Measurements from ENCODE around the gene CBFB. TPM values are rescaled to one million over a fixed set of nuclear protein-coding genes. Genes with fewer than 3 reads are reported as not detected.
A peak's percentile ranks its signal among the peaks of the same experiment; 100 is the strongest.

CBFB gene
- total and polyA plus RNA-seq, 2 of the 13 experiments (the other 11 are each of a cell fraction or from before 2014, with no cell fraction given): 22.1 to 70.8 TPM

- peak; percentile 74; the same call in 1 of the 2 replicates for TF ChIP-seq ZBTB10 (CRISPR knock-in tag; IDR thresholded peaks at IDR 0.05; ENCODE audit: borderline replicate concordance)
- TF ChIP-seq ZNF597 (CRISPR knock-in tag; IDR thresholded peaks at IDR 0.05): no peak
- TF ChIP-seq ATAD3A (CRISPR knock-in tag; IDR thresholded peaks at IDR 0.05): no peak
- TF ChIP-seq, protein P1, sequence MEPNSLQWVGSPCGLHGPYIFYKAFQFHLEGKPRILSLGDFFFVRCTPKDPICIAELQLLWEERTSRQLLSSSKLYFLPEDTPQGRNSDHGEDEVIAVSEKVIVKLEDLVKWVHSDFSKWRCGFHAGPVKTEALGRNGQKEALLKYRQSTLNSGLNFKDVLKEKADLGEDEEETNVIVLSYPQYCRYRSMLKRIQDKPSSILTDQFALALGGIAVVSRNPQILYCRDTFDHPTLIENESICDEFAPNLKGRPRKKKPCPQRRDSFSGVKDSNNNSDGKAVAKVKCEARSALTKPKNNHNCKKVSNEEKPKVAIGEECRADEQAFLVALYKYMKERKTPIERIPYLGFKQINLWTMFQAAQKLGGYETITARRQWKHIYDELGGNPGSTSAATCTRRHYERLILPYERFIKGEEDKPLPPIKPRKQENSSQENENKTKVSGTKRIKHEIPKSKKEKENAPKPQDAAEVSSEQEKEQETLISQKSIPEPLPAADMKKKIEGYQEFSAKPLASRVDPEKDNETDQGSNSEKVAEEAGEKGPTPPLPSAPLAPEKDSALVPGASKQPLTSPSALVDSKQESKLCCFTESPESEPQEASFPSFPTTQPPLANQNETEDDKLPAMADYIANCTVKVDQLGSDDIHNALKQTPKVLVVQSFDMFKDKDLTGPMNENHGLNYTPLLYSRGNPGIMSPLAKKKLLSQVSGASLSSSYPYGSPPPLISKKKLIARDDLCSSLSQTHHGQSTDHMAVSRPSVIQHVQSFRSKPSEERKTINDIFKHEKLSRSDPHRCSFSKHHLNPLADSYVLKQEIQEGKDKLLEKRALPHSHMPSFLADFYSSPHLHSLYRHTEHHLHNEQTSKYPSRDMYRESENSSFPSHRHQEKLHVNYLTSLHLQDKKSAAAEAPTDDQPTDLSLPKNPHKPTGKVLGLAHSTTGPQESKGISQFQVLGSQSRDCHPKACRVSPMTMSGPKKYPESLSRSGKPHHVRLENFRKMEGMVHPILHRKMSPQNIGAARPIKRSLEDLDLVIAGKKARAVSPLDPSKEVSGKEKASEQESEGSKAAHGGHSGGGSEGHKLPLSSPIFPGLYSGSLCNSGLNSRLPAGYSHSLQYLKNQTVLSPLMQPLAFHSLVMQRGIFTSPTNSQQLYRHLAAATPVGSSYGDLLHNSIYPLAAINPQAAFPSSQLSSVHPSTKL (CRISPR knock-in tag; IDR thresholded peaks at IDR 0.05): peak; percentile 61
- no peak for TF ChIP-seq ZNF816 (CRISPR knock-in tag; IDR thresholded peaks at IDR 0.05; ENCODE audit: borderline replicate concordance)
- TF ChIP-seq HMG20A (CRISPR knock-in tag; IDR thresholded peaks at IDR 0.05; ENCODE audit: borderline replicate concordance): 0 out of 2 replicates have a peak, but pooled peaks have one; percentile 47
- TF ChIP-seq SMAD9 (CRISPR knock-in tag; IDR thresholded peaks at IDR 0.05): no peak
- 0 out of 2 replicates have a peak, but pooled peaks have one; percentile 21 for TF ChIP-seq HOXA3 (CRISPR knock-in tag; IDR thresholded peaks at IDR 0.05)
- 0 out of 2 replicates have a peak, but pooled peaks have one; percentile 14 for TF ChIP-seq RXRB (CRISPR knock-in tag; IDR thresholded peaks at IDR 0.05; ENCODE audit: borderline replicate concordance)
- peak; percentile 34; the same call in 1 of the 2 replicates for TF ChIP-seq SALL1 (CRISPR knock-in tag; IDR thresholded peaks at IDR 0.05)
- TF ChIP-seq KDM1A (CRISPR knock-in tag; IDR thresholded peaks at IDR 0.05): 0 out of 2 replicates have a peak, but pooled peaks have one; percentile 28
- 0 out of 2 replicates have a peak, but pooled peaks have one; percentile 51 for TF ChIP-seq ESRRA (CRISPR knock-in tag; IDR thresholded peaks at IDR 0.05; ENCODE audit: low read depth)
- TF ChIP-seq ZNF546 (CRISPR knock-in tag; conservative IDR thresholded peaks at IDR 0.05): no peak
- 0 out of 2 replicates have a peak, but pooled peaks have one; percentile 27 for TF ChIP-seq RXRA (CRISPR knock-in tag; IDR thresholded peaks at IDR 0.05)
- TF ChIP-seq, protein P2, sequence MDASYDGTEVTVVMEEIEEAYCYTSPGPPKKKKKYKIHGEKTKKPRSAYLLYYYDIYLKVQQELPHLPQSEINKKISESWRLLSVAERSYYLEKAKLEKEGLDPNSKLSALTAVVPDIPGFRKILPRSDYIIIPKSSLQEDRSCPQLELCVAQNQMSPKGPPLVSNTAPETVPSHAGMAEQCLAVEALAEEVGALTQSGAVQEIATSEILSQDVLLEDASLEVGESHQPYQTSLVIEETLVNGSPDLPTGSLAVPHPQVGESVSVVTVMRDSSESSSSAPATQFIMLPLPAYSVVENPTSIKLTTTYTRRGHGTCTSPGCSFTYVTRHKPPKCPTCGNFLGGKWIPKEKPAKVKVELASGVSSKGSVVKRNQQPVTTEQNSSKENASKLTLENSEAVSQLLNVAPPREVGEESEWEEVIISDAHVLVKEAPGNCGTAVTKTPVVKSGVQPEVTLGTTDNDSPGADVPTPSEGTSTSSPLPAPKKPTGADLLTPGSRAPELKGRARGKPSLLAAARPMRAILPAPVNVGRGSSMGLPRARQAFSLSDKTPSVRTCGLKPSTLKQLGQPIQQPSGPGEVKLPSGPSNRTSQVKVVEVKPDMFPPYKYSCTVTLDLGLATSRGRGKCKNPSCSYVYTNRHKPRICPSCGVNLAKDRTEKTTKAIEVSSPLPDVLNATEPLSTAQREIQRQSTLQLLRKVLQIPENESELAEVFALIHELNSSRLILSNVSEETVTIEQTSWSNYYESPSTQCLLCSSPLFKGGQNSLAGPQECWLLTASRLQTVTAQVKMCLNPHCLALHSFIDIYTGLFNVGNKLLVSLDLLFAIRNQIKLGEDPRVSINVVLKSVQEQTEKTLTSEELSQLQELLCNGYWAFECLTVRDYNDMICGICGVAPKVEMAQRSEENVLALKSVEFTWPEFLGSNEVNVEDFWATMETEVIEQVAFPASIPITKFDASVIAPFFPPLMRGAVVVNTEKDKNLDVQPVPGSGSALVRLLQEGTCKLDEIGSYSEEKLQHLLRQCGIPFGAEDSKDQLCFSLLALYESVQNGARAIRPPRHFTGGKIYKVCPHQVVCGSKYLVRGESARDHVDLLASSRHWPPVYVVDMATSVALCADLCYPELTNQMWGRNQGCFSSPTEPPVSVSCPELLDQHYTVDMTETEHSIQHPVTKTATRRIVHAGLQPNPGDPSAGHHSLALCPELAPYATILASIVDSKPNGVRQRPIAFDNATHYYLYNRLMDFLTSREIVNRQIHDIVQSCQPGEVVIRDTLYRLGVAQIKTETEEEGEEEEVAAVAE (CRISPR knock-in tag; IDR thresholded peaks at IDR 0.05; ENCODE audit: borderline replicate concordance): 0 out of 2 replicates have a peak, but pooled peaks have one; percentile 54
- peak; percentile 49; the same call in 1 of the 2 replicates for TF ChIP-seq ZNF501 (CRISPR knock-in tag; IDR thresholded peaks at IDR 0.05)
- peak; percentile 60 for TF ChIP-seq ZBTB7B (CRISPR knock-in tag; IDR thresholded peaks at IDR 0.05)
- no peak for TF ChIP-seq SP1 (IDR thresholded peaks at IDR 0.05)
- 0 out of 2 replicates have a peak, but pooled peaks have one; percentile 4 for TF ChIP-seq SP1 (CRISPR knock-in tag; IDR thresholded peaks at IDR 0.05)
Measured at GRCh38 chr16:67025210-67025550, 3.8 kb upstream of the CBFB start (continued).
